Neural progenitor cell (in vitro differentiated cells): Measurements from ENCODE around the gene C4orf50.

ENCODE experiments used
- EZH2 ChIP-seq: fragments of 200-600 bp; sonication (generic); IDR thresholded peaks from 2 replicates; pipeline ENCODE4 v1.6.1; 2017; ENCODE audit warnings: antibody characterized with exemption, mild to moderate bottlenecking, moderate library complexity
- TF ChIP-seq, protein P1 (sequence below): fragments of 200-600 bp; sonication (generic); IDR thresholded peaks from 2 replicates; pipeline ENCODE4 v1.5.1; 2017; ENCODE audit warnings: antibody characterized with exemption, mild to moderate bottlenecking

DNA sequence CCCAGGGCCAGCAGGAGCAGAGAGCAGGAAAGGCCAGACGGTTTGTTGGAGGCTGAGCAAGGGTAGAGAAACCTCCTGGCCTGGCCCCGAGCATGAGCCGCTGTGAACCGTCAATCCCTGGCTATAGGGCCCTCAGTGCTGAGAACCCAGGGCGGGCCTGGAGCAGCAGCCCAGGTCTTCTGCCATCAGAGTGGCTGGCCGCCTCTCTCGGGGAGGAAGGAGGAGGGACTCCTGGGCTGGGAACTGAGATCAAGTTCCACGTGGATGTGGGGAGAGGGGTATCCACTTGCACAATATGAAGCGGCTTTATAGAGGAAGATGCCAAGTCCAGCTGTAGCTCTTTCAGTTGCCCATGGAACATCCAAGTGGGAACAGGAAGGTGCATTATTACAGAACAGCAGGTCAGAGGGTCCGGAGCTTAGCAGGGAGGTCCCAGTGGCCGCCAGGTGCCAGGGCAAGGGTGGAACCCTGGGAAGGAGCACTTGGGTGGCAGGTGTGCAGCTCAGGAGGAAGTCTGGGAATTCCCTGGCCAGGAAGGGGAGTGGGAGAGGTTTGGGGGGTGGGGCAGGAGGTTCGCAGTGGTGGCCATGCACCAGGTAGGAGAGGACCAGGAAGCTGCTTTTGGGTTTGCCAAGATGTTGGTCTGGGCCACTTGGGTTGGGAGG lies 93.6 kb downstream of the C4orf50 start:
- TF ChIP-seq, protein P1, sequence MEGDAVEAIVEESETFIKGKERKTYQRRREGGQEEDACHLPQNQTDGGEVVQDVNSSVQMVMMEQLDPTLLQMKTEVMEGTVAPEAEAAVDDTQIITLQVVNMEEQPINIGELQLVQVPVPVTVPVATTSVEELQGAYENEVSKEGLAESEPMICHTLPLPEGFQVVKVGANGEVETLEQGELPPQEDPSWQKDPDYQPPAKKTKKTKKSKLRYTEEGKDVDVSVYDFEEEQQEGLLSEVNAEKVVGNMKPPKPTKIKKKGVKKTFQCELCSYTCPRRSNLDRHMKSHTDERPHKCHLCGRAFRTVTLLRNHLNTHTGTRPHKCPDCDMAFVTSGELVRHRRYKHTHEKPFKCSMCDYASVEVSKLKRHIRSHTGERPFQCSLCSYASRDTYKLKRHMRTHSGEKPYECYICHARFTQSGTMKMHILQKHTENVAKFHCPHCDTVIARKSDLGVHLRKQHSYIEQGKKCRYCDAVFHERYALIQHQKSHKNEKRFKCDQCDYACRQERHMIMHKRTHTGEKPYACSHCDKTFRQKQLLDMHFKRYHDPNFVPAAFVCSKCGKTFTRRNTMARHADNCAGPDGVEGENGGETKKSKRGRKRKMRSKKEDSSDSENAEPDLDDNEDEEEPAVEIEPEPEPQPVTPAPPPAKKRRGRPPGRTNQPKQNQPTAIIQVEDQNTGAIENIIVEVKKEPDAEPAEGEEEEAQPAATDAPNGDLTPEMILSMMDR = no peak
- TF ChIP-seq EZH2 = no peak
